Stimulated activated memory B cell treated with anti-CD40 and anti-IgM and Interleukin-4, amounts not matched to agents 10 μg/mL and 1 μg/mL and 100 μg/mL, for 72 hours (primary cell): ENCODE data around the gene DMGDH.

Experiments used
- ATAC-seq: fragments of 150-1000 bp; cut with Tn5 transposase; 2 replicates; pipeline ENCODE4 v1.10.0; 2021
- H3K27ac Mint-ChIP-seq: one replicate; pipeline ENCODE4 v1.8.0; 2022; ENCODE audit warnings: mild to moderate bottlenecking, mixed read lengths
- H3K27me3 Mint-ChIP-seq: one replicate; pipeline ENCODE4 v1.8.0; 2022; ENCODE audit warnings: mixed read lengths
- H3K36me3 Mint-ChIP-seq: one replicate; pipeline ENCODE4 v1.8.0; 2022; ENCODE audit warnings: mixed read lengths
- H3K4me1 Mint-ChIP-seq: one replicate; pipeline ENCODE4 v1.8.0; 2022; ENCODE audit warnings: mixed read lengths
- H3K4me3 Mint-ChIP-seq: one replicate; pipeline ENCODE4 v1.8.0; 2022; ENCODE audit warnings: mild to moderate bottlenecking, moderate library complexity, mixed read lengths
- H3K9me3 Mint-ChIP-seq: one replicate; pipeline ENCODE4 v1.8.0; 2022; ENCODE audit warnings: mixed read lengths

DMGDH gene

DNA sequence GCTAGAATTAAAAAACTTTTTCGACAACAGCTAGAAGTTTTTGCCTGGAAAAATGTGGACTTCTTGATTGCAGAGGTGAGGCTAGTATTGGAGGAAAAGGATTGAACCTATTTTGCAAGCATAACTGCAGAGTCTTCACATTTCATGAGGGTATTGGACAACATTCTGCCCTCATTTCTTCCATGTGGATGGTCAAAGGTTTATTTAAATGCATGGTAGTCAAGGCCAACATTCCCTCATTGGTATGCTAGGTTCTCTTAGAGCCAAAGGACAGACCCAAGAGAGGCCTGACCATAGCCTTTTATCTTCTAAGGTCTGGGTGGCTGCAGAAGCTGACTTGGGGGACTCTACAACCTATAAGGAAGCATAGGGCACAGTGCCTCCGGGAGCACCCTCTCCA, 11.3 kb upstream of the DMGDH start:
- Mint-ChIP-seq H3K36me3 (no peaks in the 10 kb centered on the region), H3K9me3 (no peaks in the 10 kb centered on the region), H3K4me1 (no peaks in the 10 kb centered on the region), H3K27me3 (no peaks in the 10 kb centered on the region), H3K27ac (no peak overlapping the region), H3K4me3 (no peak overlapping the region)
- no peak for ATAC-seq

DNA sequence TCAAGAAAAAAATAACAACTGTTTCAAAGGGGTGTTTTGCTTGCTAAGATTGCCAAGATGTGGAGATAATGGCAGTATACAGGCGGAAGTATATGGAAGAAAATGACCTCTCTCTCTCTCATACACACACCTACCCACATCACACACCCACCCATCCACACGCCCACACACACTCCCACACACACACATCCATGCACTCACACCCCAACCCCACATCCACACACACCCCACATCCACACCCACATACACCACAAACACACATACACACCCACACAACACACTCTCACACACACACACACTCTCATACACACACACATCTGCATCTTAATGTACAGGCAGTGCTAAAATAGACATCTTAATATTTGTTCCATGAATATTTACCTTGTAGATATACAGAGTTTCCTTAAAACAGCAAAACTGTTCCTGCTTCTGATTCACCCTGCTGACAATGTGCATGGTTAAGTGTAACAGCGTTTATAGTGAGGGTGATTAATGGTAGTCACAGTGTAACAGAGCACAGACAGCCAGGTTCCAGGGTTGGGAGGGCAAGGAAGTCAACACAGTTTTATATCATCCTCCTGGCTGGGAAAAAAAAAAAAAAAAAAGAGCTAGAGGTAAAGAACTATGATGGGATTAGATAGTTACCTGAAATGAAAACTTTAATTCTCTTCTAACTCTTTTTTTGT, 8.3 kb upstream of the DMGDH start:
- ATAC-seq = no peak
- no peaks in the 10 kb centered on the region for H3K4me1 Mint-ChIP-seq
- no peaks in the 10 kb centered on the region for H3K36me3 Mint-ChIP-seq
- H3K27ac Mint-ChIP-seq = no peak overlapping the region
- no peaks in the 10 kb centered on the region for H3K9me3 Mint-ChIP-seq
- no peak overlapping the region for H3K4me3 Mint-ChIP-seq
- peaks cover 8% of the 10 kb centered on the region for H3K27me3 Mint-ChIP-seq

DNA sequence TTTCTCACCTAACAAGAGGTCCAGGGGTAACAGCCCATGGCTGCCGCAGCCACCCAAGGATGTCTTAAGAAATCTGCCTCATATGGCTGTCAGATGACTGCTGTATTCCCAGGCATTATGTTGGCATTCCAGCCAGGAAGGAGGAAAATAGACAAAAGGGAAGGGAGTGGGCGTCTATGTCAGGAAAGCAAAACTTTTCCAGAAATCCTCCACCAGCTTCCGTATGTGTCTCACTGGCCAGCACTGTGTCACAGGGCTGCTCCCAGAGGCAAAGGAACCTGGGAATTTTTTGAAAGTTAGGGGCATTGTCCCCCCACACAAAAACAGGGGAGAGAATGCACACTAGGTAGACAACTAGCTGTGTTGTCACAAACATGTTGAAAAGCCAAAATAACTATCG, 7.3 kb upstream of the DMGDH start:
- Mint-ChIP-seq H3K27ac (no peak overlapping the region), H3K4me1 (no peaks in the 10 kb centered on the region), H3K9me3 (no peaks in the 10 kb centered on the region), H3K4me3 (no peak overlapping the region), H3K36me3 (no peaks in the 10 kb centered on the region), H3K27me3 (peaks cover 18% of the 10 kb centered on the region)
- ATAC-seq = no peak

DNA sequence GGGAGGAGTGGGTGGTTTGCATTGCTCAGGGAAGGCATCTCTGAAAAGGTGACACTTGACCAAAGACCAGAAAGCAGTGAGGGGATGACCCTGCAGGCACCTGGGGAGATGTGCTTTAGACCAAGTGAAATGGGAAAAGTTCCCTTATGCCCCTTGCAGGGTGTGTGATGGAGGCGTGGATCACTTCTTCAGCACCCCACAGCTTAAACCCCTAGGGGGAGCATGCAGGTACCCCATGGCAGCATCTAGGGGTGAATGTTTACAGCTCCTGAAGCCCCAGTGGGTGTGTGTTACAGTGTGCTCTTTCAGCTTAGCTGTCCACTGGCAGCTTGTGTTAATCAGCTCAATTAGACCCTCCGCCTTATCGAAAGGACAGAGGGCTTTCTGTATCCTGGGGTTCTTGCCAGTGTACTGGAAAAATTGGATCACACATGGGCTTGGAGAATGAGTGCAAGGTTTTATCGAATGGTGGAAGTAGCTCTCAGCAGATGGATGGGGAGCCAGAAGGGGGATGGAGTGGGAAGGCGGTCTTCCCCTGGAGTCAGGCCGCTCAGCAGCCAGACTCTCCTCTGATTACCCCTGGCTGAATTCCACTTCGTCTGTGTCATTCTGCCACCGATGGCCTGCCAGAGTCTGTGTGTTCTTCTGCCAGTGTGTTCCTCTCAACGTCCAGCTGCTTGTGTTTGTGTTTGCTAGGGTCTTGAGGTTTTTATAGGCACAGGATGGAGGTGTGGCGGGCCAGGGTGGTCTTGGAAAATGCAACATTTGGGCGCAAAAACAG, 6.4 kb upstream of the DMGDH start:
- no peaks in the 10 kb centered on the region for H3K36me3 Mint-ChIP-seq
- H3K27me3 Mint-ChIP-seq = peaks cover 28% of the 10 kb centered on the region
- no peaks in the 10 kb centered on the region for H3K9me3 Mint-ChIP-seq
- H3K4me1 Mint-ChIP-seq = no peaks in the 10 kb centered on the region
- ATAC-seq = no peak
- no peak overlapping the region for H3K4me3 Mint-ChIP-seq
- H3K27ac Mint-ChIP-seq = no peak overlapping the region

DNA sequence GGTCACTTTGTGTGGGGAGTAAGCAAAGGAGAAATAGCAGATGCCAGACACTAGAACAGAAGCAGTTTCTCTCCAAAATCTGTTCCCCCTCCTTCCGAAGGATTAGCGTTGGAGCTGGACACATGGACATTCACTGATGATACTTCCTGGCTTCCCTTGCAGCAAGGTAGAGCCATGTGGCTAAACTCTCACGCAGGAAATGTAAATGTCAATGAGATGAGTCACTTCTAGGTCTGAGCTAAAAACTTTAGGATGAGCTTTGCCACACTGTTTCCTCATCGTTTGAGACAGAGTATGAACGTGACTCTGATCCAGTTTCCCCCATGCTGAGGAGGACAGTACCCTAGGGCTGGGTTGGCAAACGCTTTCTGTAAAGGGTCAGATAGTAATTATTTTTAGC, 5.2 kb upstream of the DMGDH start:
- peaks cover 38% of the 10 kb centered on the region for H3K27me3 Mint-ChIP-seq
- no peaks in the 10 kb centered on the region for H3K4me1 Mint-ChIP-seq
- H3K36me3 Mint-ChIP-seq = no peaks in the 10 kb centered on the region
- H3K4me3 Mint-ChIP-seq = no peak overlapping the region
- ATAC-seq = peak; percentile 24
- no peaks in the 10 kb centered on the region for H3K9me3 Mint-ChIP-seq
- H3K27ac Mint-ChIP-seq = no peak overlapping the region

DNA sequence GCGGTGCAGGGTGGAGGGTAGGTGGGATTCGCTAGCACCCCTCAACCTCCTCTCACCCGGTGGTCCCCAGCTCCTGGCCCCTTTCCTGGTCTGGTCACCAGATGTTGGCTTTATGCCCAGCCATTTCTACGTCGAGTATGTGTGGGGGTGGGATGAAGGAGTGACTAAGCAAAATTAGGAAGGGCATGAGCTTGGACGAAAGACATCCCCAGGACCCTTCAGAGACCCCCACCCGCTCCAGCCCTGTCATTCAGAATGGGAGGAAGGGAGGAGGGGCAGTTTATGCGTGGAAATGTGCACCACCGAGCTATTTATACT, 835 bp upstream of the DMGDH start:
- peaks cover 50% of the 10 kb centered on the region for H3K27me3 Mint-ChIP-seq
- no peak overlapping the region for H3K27ac Mint-ChIP-seq
- no peaks in the 10 kb centered on the region for H3K36me3 Mint-ChIP-seq
- H3K9me3 Mint-ChIP-seq = peaks cover 3% of the 10 kb centered on the region
- H3K4me1 Mint-ChIP-seq = no peaks in the 10 kb centered on the region
- ATAC-seq = no peak
- H3K4me3 Mint-ChIP-seq = no peak overlapping the region

DNA sequence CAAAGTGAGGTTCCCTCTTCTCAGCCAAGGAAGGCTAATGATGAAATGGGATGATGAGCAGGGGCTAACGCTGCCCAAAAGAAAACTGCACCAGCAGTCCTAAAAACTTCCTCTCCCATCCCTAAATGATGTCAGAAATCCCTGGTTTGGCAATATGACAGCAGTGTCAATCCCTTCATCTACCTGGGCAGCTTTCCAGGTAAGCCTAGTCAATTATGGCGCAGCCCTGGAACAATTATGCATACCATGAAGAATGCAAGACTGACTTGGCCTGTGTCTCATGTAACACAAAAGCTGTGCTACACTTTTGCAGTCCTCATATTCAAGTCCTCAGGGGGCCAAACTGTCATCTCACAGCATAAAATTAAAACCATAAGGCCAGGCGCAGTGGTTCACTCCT, 7.0 kb downstream of the DMGDH start:
- H3K9me3 Mint-ChIP-seq = no peaks in the 10 kb centered on the region
- no peak overlapping the region for H3K4me3 Mint-ChIP-seq
- H3K36me3 Mint-ChIP-seq = no peaks in the 10 kb centered on the region
- no peak for ATAC-seq
- H3K4me1 Mint-ChIP-seq = no peaks in the 10 kb centered on the region
- no peaks in the 10 kb centered on the region for H3K27me3 Mint-ChIP-seq
- no peak overlapping the region for H3K27ac Mint-ChIP-seq

DNA sequence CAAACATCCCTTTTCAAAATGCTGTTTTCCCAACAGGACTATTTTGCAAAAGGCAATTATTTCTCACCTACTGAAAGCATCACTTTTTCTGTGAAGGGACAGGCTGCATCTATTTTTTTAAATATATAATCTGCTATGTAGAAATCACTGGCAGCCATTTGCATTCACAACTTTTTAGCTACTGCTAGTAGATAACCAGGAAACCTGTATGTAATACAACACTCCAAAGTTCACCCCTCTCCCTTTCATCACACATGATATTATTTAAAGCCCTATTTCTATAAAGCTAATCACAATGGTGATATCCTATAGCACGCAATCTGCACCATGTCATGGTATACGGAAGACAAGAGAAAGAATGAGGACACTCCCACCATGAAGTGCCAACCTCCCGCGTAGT, 9.8 kb downstream of the DMGDH start:
- ATAC-seq = no peak
- H3K36me3 Mint-ChIP-seq = no peaks in the 10 kb centered on the region
- no peaks in the 10 kb centered on the region for H3K9me3 Mint-ChIP-seq
- no peaks in the 10 kb centered on the region for H3K27me3 Mint-ChIP-seq
- no peaks in the 10 kb centered on the region for H3K4me1 Mint-ChIP-seq
- no peak overlapping the region for H3K27ac Mint-ChIP-seq
- H3K4me3 Mint-ChIP-seq = no peak overlapping the region

DNA sequence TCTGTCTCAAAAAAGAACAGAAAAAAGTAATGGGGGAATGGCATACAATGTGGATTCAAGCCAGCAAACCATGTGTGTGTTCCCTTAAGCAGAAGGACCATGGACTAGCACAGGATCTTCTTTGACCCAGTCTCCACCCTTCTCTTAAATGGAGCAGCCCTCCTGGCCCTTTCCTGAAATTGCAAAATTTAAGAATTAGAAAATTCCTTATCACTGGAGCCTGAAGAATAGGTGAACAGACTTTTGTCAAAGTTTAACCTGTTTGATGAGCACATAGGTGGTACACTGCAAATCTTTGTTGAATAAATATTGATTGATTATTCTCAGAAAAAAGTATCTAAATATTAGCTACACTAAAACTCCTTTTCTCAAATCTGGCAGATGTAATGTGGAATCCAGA, 12.6 kb downstream of the DMGDH start:
- H3K4me3 Mint-ChIP-seq = no peak overlapping the region
- H3K27ac Mint-ChIP-seq = no peak overlapping the region
- no peaks in the 10 kb centered on the region for H3K9me3 Mint-ChIP-seq
- H3K27me3 Mint-ChIP-seq = no peaks in the 10 kb centered on the region
- no peak for ATAC-seq
- no peaks in the 10 kb centered on the region for H3K36me3 Mint-ChIP-seq
- H3K4me1 Mint-ChIP-seq = no peaks in the 10 kb centered on the region

DNA sequence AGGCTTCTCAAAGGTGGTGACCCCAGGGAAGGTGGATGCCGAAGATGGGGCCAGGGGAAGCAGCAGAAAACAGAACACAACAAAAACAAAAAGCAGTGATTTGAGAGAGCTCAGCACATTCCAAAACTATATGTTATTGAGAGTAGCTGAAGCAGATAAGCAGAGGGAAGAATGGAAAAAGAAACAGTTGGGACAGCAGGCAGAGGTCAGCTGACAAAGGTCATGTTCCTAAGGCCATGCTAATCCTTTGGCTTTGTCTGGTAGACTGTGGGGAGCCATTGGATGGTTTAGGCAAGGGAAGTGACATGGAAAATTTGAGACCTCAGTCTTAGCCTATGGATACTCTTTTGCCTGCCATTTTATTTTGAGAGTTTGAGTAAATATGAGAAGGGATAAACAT, 14.5 kb downstream of the DMGDH start:
- H3K9me3 Mint-ChIP-seq = no peaks in the 10 kb centered on the region
- peaks cover 6% of the 10 kb centered on the region for H3K27me3 Mint-ChIP-seq
- H3K4me3 Mint-ChIP-seq = no peak overlapping the region
- no peaks in the 10 kb centered on the region for H3K4me1 Mint-ChIP-seq
- H3K36me3 Mint-ChIP-seq = no peaks in the 10 kb centered on the region
- ATAC-seq = no peak
- no peak overlapping the region for H3K27ac Mint-ChIP-seq

DNA sequence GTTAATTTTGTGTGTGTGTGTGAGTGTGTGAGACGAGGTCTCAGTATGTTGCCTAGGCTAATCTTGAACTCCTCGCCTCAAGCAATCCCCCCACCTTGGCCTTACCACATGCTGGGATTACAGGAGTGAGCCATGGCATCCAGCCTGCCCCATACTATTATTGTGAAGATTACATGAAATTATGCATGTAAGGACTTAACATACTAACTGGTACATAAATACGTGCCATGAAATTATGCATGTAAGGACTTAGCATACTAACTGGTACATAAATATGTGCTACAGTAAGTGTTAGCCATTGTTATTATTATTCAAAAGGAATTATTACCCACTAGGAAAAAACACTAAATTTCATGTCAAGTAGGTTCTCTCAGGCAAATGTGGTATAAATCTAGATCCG, 16.2 kb downstream of the DMGDH start:
- H3K9me3 Mint-ChIP-seq = no peaks in the 10 kb centered on the region
- no peaks in the 10 kb centered on the region for H3K36me3 Mint-ChIP-seq
- H3K27ac Mint-ChIP-seq = no peak overlapping the region
- H3K27me3 Mint-ChIP-seq = peaks cover 15% of the 10 kb centered on the region
- H3K4me1 Mint-ChIP-seq = no peaks in the 10 kb centered on the region
- no peak overlapping the region for H3K4me3 Mint-ChIP-seq
- ATAC-seq = no peak

DNA sequence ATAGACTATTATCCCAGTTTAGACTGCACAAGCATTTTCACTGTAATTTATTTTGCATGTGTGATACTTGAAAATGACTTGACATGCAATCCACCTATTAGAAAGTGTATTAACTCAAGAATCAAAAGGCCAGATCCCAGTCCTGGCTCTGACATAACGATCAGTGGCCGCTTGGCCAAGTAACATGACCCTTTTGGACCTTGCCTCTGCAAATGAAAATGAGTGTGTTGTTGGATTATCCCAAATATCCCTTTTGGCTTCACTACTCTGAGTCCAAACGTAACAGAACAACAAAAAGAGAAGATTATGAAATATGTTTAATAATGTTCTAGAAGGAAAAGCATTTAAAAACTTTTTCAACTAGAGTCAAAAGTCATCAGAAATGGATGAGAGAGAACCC, 19.0 kb downstream of the DMGDH start:
- Mint-ChIP-seq H3K36me3 (no peaks in the 10 kb centered on the region), H3K27me3 (peaks cover 18% of the 10 kb centered on the region), H3K4me3 (no peak overlapping the region), H3K4me1 (no peaks in the 10 kb centered on the region), H3K9me3 (no peaks in the 10 kb centered on the region), H3K27ac (no peak overlapping the region)
- ATAC-seq = no peak

DNA sequence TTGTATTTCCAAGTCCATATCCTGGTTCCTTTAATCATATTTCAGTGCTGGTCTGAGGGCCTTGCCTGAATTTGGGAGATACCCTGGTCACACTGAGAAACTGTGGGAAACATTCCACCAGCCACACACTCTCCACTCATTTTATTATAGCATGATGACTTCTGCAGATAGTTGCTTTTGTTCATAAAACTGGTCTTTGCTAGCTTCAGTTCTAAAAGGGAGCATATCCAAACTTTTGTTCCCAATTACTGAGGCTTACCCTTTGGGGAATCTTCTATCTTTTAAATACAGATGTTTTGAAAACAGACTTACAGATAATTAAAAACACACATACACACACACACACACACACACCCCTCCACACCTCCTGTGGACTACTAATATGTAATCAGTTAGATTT, 21.0 kb downstream of the DMGDH start:
- Mint-ChIP-seq H3K27ac (no peak overlapping the region), H3K27me3 (peaks cover 18% of the 10 kb centered on the region), H3K36me3 (no peaks in the 10 kb centered on the region), H3K9me3 (no peaks in the 10 kb centered on the region), H3K4me1 (no peaks in the 10 kb centered on the region), H3K4me3 (no peak overlapping the region)
- ATAC-seq = no peak

DNA sequence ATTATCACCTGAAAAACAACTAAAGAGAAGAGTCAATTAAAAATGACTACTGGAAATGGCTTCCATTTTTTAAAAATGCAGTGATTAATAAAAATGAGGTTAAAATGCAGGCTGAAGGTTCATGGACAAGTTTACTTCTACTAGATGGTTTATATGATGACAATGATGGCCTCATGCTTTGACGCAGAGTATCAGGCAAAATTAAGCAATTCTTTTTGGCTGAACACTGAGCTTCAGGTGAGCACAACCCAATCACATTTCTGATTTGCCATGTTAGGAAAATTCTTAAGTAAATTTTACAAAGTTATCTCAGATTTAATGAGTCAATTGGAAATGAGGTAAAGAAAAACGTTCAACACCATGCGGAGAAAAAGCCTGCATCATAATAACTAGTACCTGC, 22.3 kb downstream of the DMGDH start:
- H3K4me1 Mint-ChIP-seq = no peaks in the 10 kb centered on the region
- no peak overlapping the region for H3K27ac Mint-ChIP-seq
- H3K9me3 Mint-ChIP-seq = no peaks in the 10 kb centered on the region
- no peak overlapping the region for H3K4me3 Mint-ChIP-seq
- H3K27me3 Mint-ChIP-seq = peaks cover 18% of the 10 kb centered on the region
- no peaks in the 10 kb centered on the region for H3K36me3 Mint-ChIP-seq
- no peak for ATAC-seq

DNA sequence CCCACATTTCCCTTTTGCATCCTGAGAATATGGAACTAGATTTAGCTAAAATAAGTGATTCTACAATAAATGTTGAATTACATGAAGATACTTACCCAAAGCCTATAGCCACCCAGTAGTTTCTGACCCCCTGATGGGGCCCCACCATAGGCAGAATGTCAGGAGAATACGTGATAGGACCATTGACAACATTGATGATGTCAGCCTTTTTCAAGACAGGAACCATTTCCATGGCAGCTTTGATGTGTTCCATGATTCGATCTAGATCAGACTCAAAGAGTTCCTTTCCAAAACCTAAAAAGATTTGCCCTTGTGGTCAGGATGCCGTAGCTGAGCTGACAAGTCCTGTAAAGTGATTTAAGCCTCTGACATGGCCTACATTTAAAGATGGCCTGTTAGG, 27.3 kb downstream of the DMGDH start:
- H3K27ac Mint-ChIP-seq = no peak overlapping the region
- no peaks in the 10 kb centered on the region for H3K36me3 Mint-ChIP-seq
- ATAC-seq = no peak
- no peaks in the 10 kb centered on the region for H3K4me1 Mint-ChIP-seq
- H3K9me3 Mint-ChIP-seq = peaks cover 3% of the 10 kb centered on the region
- H3K4me3 Mint-ChIP-seq = no peak overlapping the region
- H3K27me3 Mint-ChIP-seq = no peaks in the 10 kb centered on the region

DNA sequence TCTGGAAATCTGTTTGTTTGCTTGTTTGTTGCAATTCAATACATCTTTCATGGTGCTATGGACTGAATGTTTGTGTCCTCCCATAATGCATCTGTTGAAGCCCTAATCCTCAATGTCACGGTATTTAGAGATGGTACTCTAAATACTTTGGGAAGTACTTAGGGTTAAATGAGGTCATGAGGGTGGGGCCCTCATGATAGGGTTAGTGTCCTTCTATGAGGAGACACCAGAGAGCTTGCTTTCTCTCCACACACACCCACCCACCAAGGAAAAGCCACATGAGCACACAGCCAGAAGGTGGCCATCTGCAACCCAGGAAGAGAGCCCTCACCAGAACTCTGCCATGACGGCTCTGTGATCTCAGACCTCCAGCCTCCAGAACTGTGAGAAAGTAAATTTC, 32.7 kb downstream of the DMGDH start:
- Mint-ChIP-seq H3K27me3 (no peaks in the 10 kb centered on the region), H3K9me3 (peaks cover 3% of the 10 kb centered on the region), H3K4me1 (no peaks in the 10 kb centered on the region), H3K36me3 (no peaks in the 10 kb centered on the region), H3K4me3 (no peak overlapping the region), H3K27ac (no peak overlapping the region)
- no peak for ATAC-seq
